ENCODE data around the gene COMMD7. TPM values are rescaled to one million over a fixed set of nuclear protein-coding genes. Genes with fewer than 3 reads are reported as not detected.
A peak's percentile ranks its signal among the peaks of the same experiment; 100 is the strongest.

Gene COMMD7
- total RNA-seq, 1 experiment from 2014 or later = 23.5 TPM

DNA sequence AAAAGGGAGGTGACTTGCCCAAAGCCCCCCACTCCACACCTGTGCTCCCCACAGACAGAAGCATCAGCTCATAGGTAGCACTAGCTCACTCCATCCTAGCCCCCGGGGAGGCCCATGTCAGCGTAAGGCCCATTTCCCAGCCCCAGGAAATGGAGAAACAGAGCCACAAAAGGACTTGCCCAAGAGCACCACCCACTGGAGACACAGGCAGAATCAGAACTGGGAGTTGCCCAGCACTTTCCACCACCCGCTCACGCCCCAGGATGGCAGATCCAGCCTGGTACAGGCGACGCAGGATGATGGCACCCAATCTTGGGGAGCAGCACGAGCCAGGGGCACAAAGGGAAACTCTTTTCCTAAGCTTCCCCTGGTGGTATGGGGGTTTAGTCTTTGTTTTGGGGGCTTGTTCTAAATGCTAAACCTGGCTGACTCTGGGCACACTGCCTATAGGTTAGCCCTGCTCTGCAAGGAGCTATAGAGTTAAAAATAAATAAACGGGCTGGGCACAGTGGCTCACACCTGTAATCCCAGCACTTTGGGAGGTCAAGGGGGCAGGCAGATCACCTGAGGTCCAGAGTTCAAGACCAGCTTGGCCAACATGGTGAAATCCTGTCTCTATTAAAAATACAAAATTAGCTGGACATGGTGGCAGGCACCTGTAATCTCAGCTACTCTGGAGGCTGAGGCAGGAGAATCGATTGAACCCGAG, 81.3 kb downstream of the COMMD7 start:
- DNase-seq (ENCODE audit: low spot score) = no peak
- no peaks in the 10 kb centered on the region for H3K36me3 ChIP-seq (ENCODE audit: insufficient read depth, low read length, poor library complexity, severe bottlenecking)
- H3K4me3 ChIP-seq (ENCODE audit: low read depth, low read length, poor library complexity, severe bottlenecking) = no peak overlapping the region
- intact Hi-C loops (cut with micrococcal nuclease; ENCODE audit: unreplicated experiment) = no loop called here
- TF ChIP-seq EZH2 (IDR thresholded peaks at IDR 0.05; ENCODE audit: borderline replicate concordance, low read depth, low read length, poor library complexity, severe bottlenecking) = no peak
- TF ChIP-seq, protein P1, sequence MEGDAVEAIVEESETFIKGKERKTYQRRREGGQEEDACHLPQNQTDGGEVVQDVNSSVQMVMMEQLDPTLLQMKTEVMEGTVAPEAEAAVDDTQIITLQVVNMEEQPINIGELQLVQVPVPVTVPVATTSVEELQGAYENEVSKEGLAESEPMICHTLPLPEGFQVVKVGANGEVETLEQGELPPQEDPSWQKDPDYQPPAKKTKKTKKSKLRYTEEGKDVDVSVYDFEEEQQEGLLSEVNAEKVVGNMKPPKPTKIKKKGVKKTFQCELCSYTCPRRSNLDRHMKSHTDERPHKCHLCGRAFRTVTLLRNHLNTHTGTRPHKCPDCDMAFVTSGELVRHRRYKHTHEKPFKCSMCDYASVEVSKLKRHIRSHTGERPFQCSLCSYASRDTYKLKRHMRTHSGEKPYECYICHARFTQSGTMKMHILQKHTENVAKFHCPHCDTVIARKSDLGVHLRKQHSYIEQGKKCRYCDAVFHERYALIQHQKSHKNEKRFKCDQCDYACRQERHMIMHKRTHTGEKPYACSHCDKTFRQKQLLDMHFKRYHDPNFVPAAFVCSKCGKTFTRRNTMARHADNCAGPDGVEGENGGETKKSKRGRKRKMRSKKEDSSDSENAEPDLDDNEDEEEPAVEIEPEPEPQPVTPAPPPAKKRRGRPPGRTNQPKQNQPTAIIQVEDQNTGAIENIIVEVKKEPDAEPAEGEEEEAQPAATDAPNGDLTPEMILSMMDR (conservative IDR thresholded peaks at IDR 0.05; ENCODE audit: low read depth, low read length) = peak; percentile 32; the same call in 1 of the 2 replicates
- no peaks in the 10 kb centered on the region for H3K9me3 ChIP-seq (ENCODE audit: low read depth, low read length, poor library complexity, severe bottlenecking)
- ChIA-PET CTCF (no interaction called here), POLR2A (ENCODE audit: low non-redundant PET) (no interaction called here)
- BruUV-seq (replicated peaks) = no TSS peak
- H3K27ac ChIP-seq (ENCODE audit: low read depth, low read length, poor library complexity, severe bottlenecking) = no peak overlapping the region
- no peaks in the 10 kb centered on the region for H3K27me3 ChIP-seq (replicated peaks; ENCODE audit: insufficient read depth, low read depth, low read length, poor library complexity)
- no peaks in the 10 kb centered on the region for H3K4me1 ChIP-seq (ENCODE audit: insufficient read depth, low read length, poor library complexity, severe bottlenecking)

DNA sequence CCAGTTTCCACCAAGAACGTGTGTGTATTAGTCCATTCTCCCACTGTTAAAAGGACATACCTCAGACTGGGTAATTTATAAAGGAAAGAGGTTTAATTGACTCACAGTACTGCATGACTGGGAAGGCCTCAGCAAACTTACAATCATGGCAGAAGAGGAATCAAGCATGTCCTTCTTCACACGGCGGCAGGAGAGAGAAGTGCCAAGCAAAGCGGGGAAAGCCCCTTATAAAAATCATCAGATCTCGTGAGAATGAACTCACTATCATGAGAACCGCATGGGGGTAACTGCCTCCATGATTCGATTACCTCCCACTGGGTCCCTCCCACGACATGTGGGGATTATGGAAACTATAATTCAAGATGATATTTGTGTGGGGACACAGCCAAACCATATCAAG, 82.6 kb downstream of the COMMD7 start:
- POLR2A ChIA-PET (ENCODE audit: low non-redundant PET) = no interaction called here
- CTCF ChIA-PET = no interaction called here
- H3K27me3 ChIP-seq (replicated peaks; ENCODE audit: insufficient read depth, low read depth, low read length, poor library complexity) = no peaks in the 10 kb centered on the region
- H3K27ac ChIP-seq (ENCODE audit: low read depth, low read length, poor library complexity, severe bottlenecking) = no peak overlapping the region
- H3K9me3 ChIP-seq (ENCODE audit: low read depth, low read length, poor library complexity, severe bottlenecking) = no peaks in the 10 kb centered on the region
- intact Hi-C loops (cut with micrococcal nuclease; ENCODE audit: unreplicated experiment) = no loop called here
- no peak overlapping the region for H3K4me3 ChIP-seq (ENCODE audit: low read depth, low read length, poor library complexity, severe bottlenecking)
- no TSS peak for BruUV-seq (replicated peaks)
- TF ChIP-seq EZH2 (IDR thresholded peaks at IDR 0.05; ENCODE audit: borderline replicate concordance, low read depth, low read length, poor library complexity, severe bottlenecking) = no peak
- H3K36me3 ChIP-seq (ENCODE audit: insufficient read depth, low read length, poor library complexity, severe bottlenecking) = no peaks in the 10 kb centered on the region
- no peaks in the 10 kb centered on the region for H3K4me1 ChIP-seq (ENCODE audit: insufficient read depth, low read length, poor library complexity, severe bottlenecking)
- DNase-seq (ENCODE audit: low spot score) = no peak

DNA sequence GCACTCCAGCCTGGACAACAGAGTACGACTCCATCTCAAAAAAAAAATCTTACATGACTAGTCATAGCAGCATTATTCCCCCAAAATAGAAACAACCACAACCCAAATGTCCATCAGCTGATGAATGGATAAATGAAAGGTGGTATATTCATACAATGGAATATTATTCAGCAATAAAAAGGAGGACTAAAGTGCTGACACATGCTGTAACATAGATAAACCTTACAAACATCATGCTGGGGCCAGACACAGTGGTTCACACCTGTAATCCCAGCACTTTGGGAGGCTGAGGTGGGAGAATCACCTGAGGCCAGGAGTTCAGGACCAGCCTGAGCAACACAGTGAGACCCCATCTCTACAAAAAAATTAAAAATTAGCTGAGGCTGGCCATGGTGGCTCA, 86.4 kb downstream of the COMMD7 start:
- no peaks in the 10 kb centered on the region for H3K4me1 ChIP-seq (ENCODE audit: insufficient read depth, low read length, poor library complexity, severe bottlenecking)
- no peak overlapping the region for H3K27ac ChIP-seq (ENCODE audit: low read depth, low read length, poor library complexity, severe bottlenecking)
- no peaks in the 10 kb centered on the region for H3K9me3 ChIP-seq (ENCODE audit: low read depth, low read length, poor library complexity, severe bottlenecking)
- ChIA-PET POLR2A (ENCODE audit: low non-redundant PET) (no interaction called here), CTCF (no interaction called here)
- H3K4me3 ChIP-seq (ENCODE audit: low read depth, low read length, poor library complexity, severe bottlenecking) = no peak overlapping the region
- no TSS peak for BruUV-seq (replicated peaks)
- H3K36me3 ChIP-seq (ENCODE audit: insufficient read depth, low read length, poor library complexity, severe bottlenecking) = no peaks in the 10 kb centered on the region
- intact Hi-C loops (cut with micrococcal nuclease; ENCODE audit: unreplicated experiment) = loop anchor here (10.0 kb wide), 2 partner anchors 322 to 832 kb away; no protein-coding TSS in a partner anchor
- TF ChIP-seq EZH2 (IDR thresholded peaks at IDR 0.05; ENCODE audit: borderline replicate concordance, low read depth, low read length, poor library complexity, severe bottlenecking) = no peak
- TF ChIP-seq, protein P1 (conservative IDR thresholded peaks at IDR 0.05; ENCODE audit: low read depth, low read length) = no peak
- H3K27me3 ChIP-seq (replicated peaks; ENCODE audit: insufficient read depth, low read depth, low read length, poor library complexity) = no peaks in the 10 kb centered on the region
- no peak for DNase-seq (ENCODE audit: low spot score)
